SK-N-SH (cell line): Measurements from ENCODE around the gene PDE4B. TPM values are rescaled to one million over a fixed set of nuclear protein-coding genes. Genes with fewer than 3 reads are reported as not detected.

ENCODE experiments used
- CTCF ChIA-PET: fragments of 300-600, 350-600 bp; formaldehyde crosslinking; extraction: SDS; loops from one replicate; lab custom pipeline; 2021; lab: Yijun Ruan, JAX
- POLR2A ChIA-PET: fragments of 350-600 bp; sonication (Branson Sonifier 250); formaldehyde crosslinking; extraction: SDS; loops from one replicate; lab custom pipeline; 2020; ENCODE audit warnings: antibody characterized with exemption, inconsistent platforms; lab: Yijun Ruan, JAX
- DNase-seq: peaks from one replicate; pipeline ENCODE4 v3.0.0; 2012
- H2AFZ ChIP-seq: fragments of 200-600 bp; sonication (generic); 2 replicates; pipeline ENCODE4 v1.8.1; 2016; ENCODE audit warnings: antibody characterized with exemption, mild to moderate bottlenecking, low read depth
- H3F3A ChIP-seq: fragments of 200-600 bp; sonication (generic); replicated peaks from 2 replicates; pipeline ENCODE3; 2016; ENCODE audit warnings: antibody characterized with exemption, mild to moderate bottlenecking; ENCODE audit not compliant: insufficient read depth
- H3K27ac ChIP-seq, 2 experiments: fragments of 200-500 bp in 1 of 2; fragments of 200-600 bp in 1 of 2; sonication (Bioruptor generic) in 1 of 2; sonication (generic), shearing (Covaris generic) in 1 of 2; 2 replicates each; pipeline versions ENCODE4 v1.5.1 to v1.6.1; 2014 to 2016; ENCODE audit warnings: low read depth in 2 of 2, inconsistent platforms in 1 of 2, low read length in 1 of 2, mild to moderate bottlenecking in 1 of 2, mixed read lengths in 1 of 2
- H3K27me3 ChIP-seq: fragments of 200-600 bp; sonication (generic), shearing (Covaris generic); 2 replicates; pipeline ENCODE4 v1.6.1; 2016; ENCODE audit warnings: mixed run types; ENCODE audit not compliant: insufficient read depth
- H3K36me3 ChIP-seq, 2 experiments: fragments of 200-500 bp in 1 of 2; fragments of 200-600 bp in 1 of 2; sonication (Bioruptor generic) in 1 of 2; sonication (generic) in 1 of 2; replicated peaks in 1 of 2; 2 replicates each; pipeline versions ENCODE3 to v1.5.1; 2014 to 2016; ENCODE audit warnings: low read length in 1 of 2, mild to moderate bottlenecking in 1 of 2; ENCODE audit not compliant: insufficient read depth in 2 of 2, control insufficient read depth in 1 of 2
- H3K4me1 ChIP-seq, 2 experiments: fragments of 200-500 bp in 1 of 2; fragments of 200-600 bp in 1 of 2; sonication (Bioruptor generic) in 1 of 2; sonication (generic), shearing (Covaris generic) in 1 of 2; 2 replicates each; pipeline versions ENCODE4 v1.5.1 to v1.6.1; 2014 to 2016; ENCODE audit warnings: low read depth in 1 of 2, low read length in 1 of 2, mixed run types in 1 of 2; ENCODE audit not compliant: insufficient read depth in 2 of 2, control insufficient read depth in 1 of 2
- H3K4me2 ChIP-seq: fragments of 200-600 bp; sonication (generic), shearing (Covaris generic); 2 replicates; pipeline ENCODE4 v1.6.1; 2017; ENCODE audit warnings: mixed run types
- H3K4me3 ChIP-seq, 2 experiments: fragments of 200-500 bp in 1 of 2; fragments of 200-600 bp in 1 of 2; sonication (Bioruptor generic) in 1 of 2; sonication (generic), shearing (Covaris generic) in 1 of 2; 2 replicates each; pipeline versions ENCODE4 v1.5.1 to v1.8.1; 2014 to 2016; ENCODE audit warnings: low read depth in 2 of 2, inconsistent platforms in 1 of 2, low read length in 1 of 2, mild to moderate bottlenecking in 1 of 2, mixed read lengths in 1 of 2, moderate library complexity in 1 of 2
- H3K79me2 ChIP-seq: fragments of 200-600 bp; sonication (generic); 2 replicates; pipeline ENCODE4 v1.8.1; 2017; ENCODE audit warnings: mild to moderate bottlenecking; ENCODE audit not compliant: insufficient read depth
- H3K9ac ChIP-seq: fragments of 200-600 bp; sonication (generic); 2 replicates; pipeline ENCODE4 v1.6.1; 2017; ENCODE audit warnings: mixed run types
- H3K9me2 ChIP-seq: fragments of 200-600 bp; sonication (generic); 2 replicates; pipeline ENCODE4 v1.6.1; 2017; ENCODE audit warnings: mixed run types
- H3K9me3 ChIP-seq: fragments of 200-600 bp; sonication (generic); 2 replicates; pipeline ENCODE4 v1.6.1; 2017; ENCODE audit warnings: mixed run types, mild to moderate bottlenecking, moderate library complexity
- H4K20me1 ChIP-seq: fragments of 200-600 bp; sonication (generic); 2 replicates; pipeline ENCODE4 v1.6.1; 2017; ENCODE audit warnings: mild to moderate bottlenecking, mixed run types; ENCODE audit not compliant: insufficient read depth
- CHD2 ChIP-seq: fragments of 150-350 bp; IDR thresholded peaks from 2 replicates; pipeline ENCODE4 v1.6.1; 2018; ENCODE audit warnings: low read length; ENCODE audit not compliant: partially characterized antibody
- ELF1 ChIP-seq: IDR thresholded peaks from 2 replicates; pipeline ENCODE4 v1.4.0; 2012
- EP300 ChIP-seq, 2 experiments: IDR thresholded peaks; 2 replicates each; pipeline versions ENCODE4 v1.4.0 to v1.6.1; 2012; ENCODE audit warnings: borderline replicate concordance in 1 of 2, low read depth in 1 of 2, low read length in 1 of 2
- FOSL2 ChIP-seq: IDR thresholded peaks from 2 replicates; pipeline ENCODE4 v1.4.0; 2012; ENCODE audit warnings: low read depth, mild to moderate bottlenecking, moderate library complexity, borderline replicate concordance
- FOXJ3 ChIP-seq: sonication (generic); formaldehyde crosslinking; IDR thresholded peaks from 2 replicates; pipeline ENCODE4 v1.5.1; 2020; ENCODE audit warnings: mild to moderate bottlenecking, missing genetic modification reagents
- FOXM1 ChIP-seq: IDR thresholded peaks from 2 replicates; pipeline ENCODE4 v1.4.0; 2012; ENCODE audit warnings: low read depth, mild to moderate bottlenecking
- GABPA ChIP-seq: IDR thresholded peaks from 2 replicates; pipeline ENCODE4 v1.4.0; 2012; ENCODE audit warnings: low read depth, mild to moderate bottlenecking
- GATA2 ChIP-seq: sonication (generic); formaldehyde crosslinking; IDR thresholded peaks from 2 replicates; pipeline ENCODE4 v1.5.0; 2020; ENCODE audit warnings: mild to moderate bottlenecking, missing genetic modification reagents
- IRF3 ChIP-seq: fragments of 150-350 bp; IDR thresholded peaks from 2 replicates; pipeline ENCODE4 v1.6.1; 2016; ENCODE audit warnings: mild to moderate bottlenecking, low read depth, low read length
- JUND ChIP-seq: IDR thresholded peaks from 2 replicates; pipeline ENCODE4 v1.4.0; 2012
- MAX ChIP-seq: IDR thresholded peaks from 2 replicates; pipeline ENCODE4 v1.4.0; 2012; ENCODE audit warnings: low read depth
- NFIC ChIP-seq: IDR thresholded peaks from 2 replicates; pipeline ENCODE4 v1.4.0; 2012; ENCODE audit warnings: borderline replicate concordance
- NRF1 ChIP-seq: IDR thresholded peaks from 2 replicates; pipeline ENCODE4 v1.6.1; 2012; ENCODE audit warnings: low read depth, mild to moderate bottlenecking, low read length
- POLR2AphosphoS5 ChIP-seq: IDR thresholded peaks from 2 replicates; pipeline ENCODE4 v1.6.1; 2012; ENCODE audit warnings: low read depth, low read length
- RCOR1 ChIP-seq: fragments of 150-350 bp; IDR thresholded peaks from 2 replicates; pipeline ENCODE4 v1.6.1; 2017; ENCODE audit warnings: antibody characterized with exemption, low read length
- REST ChIP-seq: IDR thresholded peaks from 2 replicates; pipeline ENCODE4 v1.6.1; 2012; ENCODE audit warnings: mild to moderate bottlenecking, low read depth, low read length, moderate library complexity
- RFX5 ChIP-seq: IDR thresholded peaks from 2 replicates; pipeline ENCODE4 v1.6.1; 2012; ENCODE audit warnings: mild to moderate bottlenecking, improper control_type of control experiment, low read length
- RXRA ChIP-seq: IDR thresholded peaks from 2 replicates; pipeline ENCODE4 v1.4.0; 2012; ENCODE audit warnings: low read depth, mild to moderate bottlenecking, borderline replicate concordance
- SIN3A ChIP-seq: IDR thresholded peaks from 2 replicates; pipeline ENCODE4 v1.6.1; 2012; ENCODE audit warnings: low read depth, mild to moderate bottlenecking, low read length, moderate library complexity, borderline replicate concordance
- TCF12 ChIP-seq: IDR thresholded peaks from 2 replicates; pipeline ENCODE4 v1.4.0; 2012
- TEAD4 ChIP-seq: IDR thresholded peaks from 2 replicates; pipeline ENCODE4 v1.4.0; 2012; ENCODE audit warnings: mild to moderate bottlenecking, borderline replicate concordance; ENCODE audit not compliant: insufficient read depth
- YY1 ChIP-seq: IDR thresholded peaks from 2 replicates; pipeline ENCODE4 v1.4.0; 2012; ENCODE audit warnings: low read depth, mild to moderate bottlenecking
- WGBS: methylation state at CpG from one replicate; pipeline ENCODE4 v1.1.6; 2017; ENCODE audit warnings: low lambda C conversion rate; 5-methylcytosine and 5-hydroxymethylcytosine counted together
- polyA plus RNA-seq, 3 experiments: library from polyadenylated mRNA; depleted of rRNA; stranded (reverse); fragments of >200 nt; gene quantifications; 2 replicates each; pipeline ENCODE4 v1.2.3, GENCODE V29; 2012
- TF ChIP-seq, protein P1 (sequence below): IDR thresholded peaks from 2 replicates; pipeline ENCODE4; 2012
- TF ChIP-seq, protein P2 (sequence below): IDR thresholded peaks from 2 replicates; pipeline ENCODE4 v1.4.0; 2012; ENCODE audit warnings: low read depth, borderline replicate concordance
- TF ChIP-seq, protein P3 (sequence below): fragments of 200-600 bp; sonication (generic); IDR thresholded peaks from 2 replicates; pipeline ENCODE4 v1.6.1; 2017; ENCODE audit warnings: antibody characterized with exemption, mild to moderate bottlenecking, moderate library complexity

Gene PDE4B
- polyA plus RNA-seq, 1 of the 3 experiments (the other 2 are of a cell fraction) = 1.9 TPM

DNA sequence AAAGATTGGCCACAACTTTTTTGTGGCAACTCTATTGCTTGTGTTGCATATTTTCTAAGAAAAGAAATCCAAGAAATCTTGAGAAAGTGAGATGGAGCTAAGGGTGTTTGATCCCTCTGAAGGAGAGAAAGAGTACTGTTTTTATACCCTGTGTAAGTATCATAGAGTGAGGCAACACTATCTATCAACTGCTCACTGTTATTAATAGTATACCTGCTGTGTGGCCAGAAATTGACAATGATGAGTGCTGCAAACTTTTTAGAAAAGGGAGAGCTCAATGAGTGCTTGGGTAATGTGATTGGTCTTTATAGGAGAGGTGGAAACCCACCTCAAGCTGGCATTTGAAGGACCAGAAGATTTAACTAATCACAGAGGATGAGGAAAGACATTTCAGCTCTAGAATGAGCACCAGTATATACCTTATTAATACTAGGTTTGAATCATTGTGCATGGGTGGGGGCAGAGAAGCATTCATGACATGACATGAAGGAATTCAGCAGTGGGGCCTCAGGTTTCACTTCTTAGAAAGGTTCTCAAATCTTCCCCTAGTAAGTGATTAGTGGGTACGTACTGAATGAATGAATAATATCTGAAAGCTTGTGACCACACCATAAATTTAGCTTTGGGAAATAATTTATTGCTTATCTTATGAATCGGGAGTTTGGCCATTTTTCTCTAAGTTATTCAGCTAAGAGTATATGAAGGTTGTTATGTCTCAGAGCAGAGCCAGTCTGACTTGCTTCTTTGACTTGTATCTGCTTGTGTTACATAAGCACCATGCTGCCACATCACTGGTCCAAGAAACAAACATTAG, 572.1 kb downstream of the PDE4B start:
- Histone ChIP-seq H3K79me2 (no peaks in the 10 kb centered on the region), H3K27me3 (no peaks in the 10 kb centered on the region), H3F3A (peaks cover 21% of the 10 kb centered on the region), H3K9ac (peak overlapping the region; percentile 10; the same call in 1 of the 2 replicates), H3K27ac (peak overlapping the region in 1 of 2 experiments; percentile 67; a peak in 2 of 4 replicates), H3K36me3 (peaks cover 3 to 14% of the 10 kb centered on the region in 2 experiments), H3K4me2 (peak overlapping the region; percentile 37; the same call in 1 of the 2 replicates), H3K4me3 (no peak overlapping the region), H3K9me3 (no peaks in the 10 kb centered on the region), H3K9me2 (no peaks in the 10 kb centered on the region), H2AFZ (no peak overlapping the region; the same call in 1 of the 2 replicates), H3K4me1 (peaks cover 4% of the 10 kb centered on the region in 2 experiments; a peak in 2 of 4 replicates), H4K20me1 (no peaks in the 10 kb centered on the region)
- ChIA-PET CTCF (interaction anchor here (1.1 to 2.5 kb wide), 3 partner anchors 10 to 73 kb away, joined by 3 to 8 read pairs (median 3); no protein-coding TSS in a partner anchor), POLR2A (no interaction called here)
- DNase-seq = no peak
- WGBS = 16% methylated on average over 2 of the region's 2 CpGs
- TF ChIP-seq TCF12 (peak; percentile 75), RCOR1 (no peak), FOXM1 (peak; percentile 39; the same call in 1 of the 2 replicates), GATA2 (CRISPR knock-in tag) (no peak), CHD2 (no peak), RXRA (peak; percentile 41; the same call in 1 of the 2 replicates), JUND (peak; percentile 69), YY1 (no peak), RFX5 (no peak), ELF1 (no peak), IRF3 (no peak), FOSL2 (peak; percentile 25; the same call in 1 of the 2 replicates), FOXJ3 (CRISPR knock-in tag) (no peak), SIN3A (no peak), NRF1 (no peak), MAX (peak; percentile 36), NFIC (peak; percentile 52; the same call in 1 of the 2 replicates), POLR2AphosphoS5 (peak; percentile 57; the same call in 1 of the 2 replicates), TEAD4 (peak; percentile 73; the same call in 1 of the 2 replicates), GABPA (no peak), REST (no peak), EP300 (IDR thresholded peaks at IDR 0.05; ENCODE audit: borderline replicate concordance in 1 of 2, low read depth in 1 of 2, low read length in 1 of 2) (peak in 1 of 2 experiments; percentile 84; a peak in 3 of 4 replicates)
- TF ChIP-seq, protein P1, sequence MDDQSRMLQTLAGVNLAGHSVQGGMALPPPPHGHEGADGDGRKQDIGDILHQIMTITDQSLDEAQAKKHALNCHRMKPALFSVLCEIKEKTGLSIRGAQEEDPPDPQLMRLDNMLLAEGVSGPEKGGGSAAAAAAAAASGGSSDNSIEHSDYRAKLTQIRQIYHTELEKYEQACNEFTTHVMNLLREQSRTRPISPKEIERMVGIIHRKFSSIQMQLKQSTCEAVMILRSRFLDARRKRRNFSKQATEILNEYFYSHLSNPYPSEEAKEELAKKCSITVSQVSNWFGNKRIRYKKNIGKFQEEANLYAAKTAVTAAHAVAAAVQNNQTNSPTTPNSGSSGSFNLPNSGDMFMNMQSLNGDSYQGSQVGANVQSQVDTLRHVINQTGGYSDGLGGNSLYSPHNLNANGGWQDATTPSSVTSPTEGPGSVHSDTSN = peak; percentile 94
- TF ChIP-seq, protein P2, sequence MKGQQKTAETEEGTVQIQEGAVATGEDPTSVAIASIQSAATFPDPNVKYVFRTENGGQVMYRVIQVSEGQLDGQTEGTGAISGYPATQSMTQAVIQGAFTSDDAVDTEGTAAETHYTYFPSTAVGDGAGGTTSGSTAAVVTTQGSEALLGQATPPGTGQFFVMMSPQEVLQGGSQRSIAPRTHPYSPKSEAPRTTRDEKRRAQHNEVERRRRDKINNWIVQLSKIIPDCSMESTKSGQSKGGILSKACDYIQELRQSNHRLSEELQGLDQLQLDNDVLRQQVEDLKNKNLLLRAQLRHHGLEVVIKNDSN = no peak
- TF ChIP-seq, protein P3, sequence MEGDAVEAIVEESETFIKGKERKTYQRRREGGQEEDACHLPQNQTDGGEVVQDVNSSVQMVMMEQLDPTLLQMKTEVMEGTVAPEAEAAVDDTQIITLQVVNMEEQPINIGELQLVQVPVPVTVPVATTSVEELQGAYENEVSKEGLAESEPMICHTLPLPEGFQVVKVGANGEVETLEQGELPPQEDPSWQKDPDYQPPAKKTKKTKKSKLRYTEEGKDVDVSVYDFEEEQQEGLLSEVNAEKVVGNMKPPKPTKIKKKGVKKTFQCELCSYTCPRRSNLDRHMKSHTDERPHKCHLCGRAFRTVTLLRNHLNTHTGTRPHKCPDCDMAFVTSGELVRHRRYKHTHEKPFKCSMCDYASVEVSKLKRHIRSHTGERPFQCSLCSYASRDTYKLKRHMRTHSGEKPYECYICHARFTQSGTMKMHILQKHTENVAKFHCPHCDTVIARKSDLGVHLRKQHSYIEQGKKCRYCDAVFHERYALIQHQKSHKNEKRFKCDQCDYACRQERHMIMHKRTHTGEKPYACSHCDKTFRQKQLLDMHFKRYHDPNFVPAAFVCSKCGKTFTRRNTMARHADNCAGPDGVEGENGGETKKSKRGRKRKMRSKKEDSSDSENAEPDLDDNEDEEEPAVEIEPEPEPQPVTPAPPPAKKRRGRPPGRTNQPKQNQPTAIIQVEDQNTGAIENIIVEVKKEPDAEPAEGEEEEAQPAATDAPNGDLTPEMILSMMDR = no peak
